ENCODE data around the gene MMAB.

The MMAB gene

GRCh38 chr12:109557805-109558204, 15.5 kb downstream of the MMAB start:
- no peak for DNase-seq

- no peak for DNase-seq
Observed at GRCh38 chr12:109557200-109557599, 16.1 kb downstream of the MMAB start.

GRCh38 chr12:109555431-109556315, 17.6 kb downstream of the MMAB start:
- no peak for DNase-seq

GRCh38 chr12:109554761-109555160, 18.5 kb downstream of the MMAB start:
- DNase-seq = no peak

- DNase-seq = no peak
Observed at GRCh38 chr12:109553906-109554500, 19.3 kb downstream of the MMAB start.

- DNase-seq = no peak
Observed at GRCh38 chr12:109553483-109553882, 19.8 kb downstream of the MMAB start.

- DNase-seq = no peak
Observed at GRCh38 chr12:109552971-109553370, 20.3 kb downstream of the MMAB start.

GRCh38 chr12:109551108-109551507, 22.2 kb downstream of the MMAB start:
- DNase-seq = no peak

GRCh38 chr12:109550281-109550680, 23.0 kb downstream of the MMAB start:
- DNase-seq = no peak

GRCh38 chr12:109549613-109550270, 23.6 kb downstream of the MMAB start:
- no peak for DNase-seq

- DNase-seq = no peak
Observed at GRCh38 chr12:109548258-109548657, 25.0 kb downstream of the MMAB start.

- DNase-seq = no peak
Observed at GRCh38 chr12:109547286-109547685, 26.0 kb downstream of the MMAB start.

GRCh38 chr12:109545826-109546225, 27.5 kb downstream of the MMAB start:
- no peak for DNase-seq

GRCh38 chr12:109544955-109545531, 28.3 kb downstream of the MMAB start:
- peak; percentile 35 for DNase-seq

- DNase-seq = no peak
Observed at GRCh38 chr12:109542876-109543275, 30.4 kb downstream of the MMAB start.

- DNase-seq = no peak
Observed at GRCh38 chr12:109542014-109542413, 31.3 kb downstream of the MMAB start.

GRCh38 chr12:109541413-109541726, 31.9 kb downstream of the MMAB start:
- DNase-seq = no peak

- no peak for DNase-seq
Observed at GRCh38 chr12:109540526-109541412, 32.5 kb downstream of the MMAB start.

- DNase-seq = no peak
Observed at GRCh38 chr12:109539508-109539907, 33.8 kb downstream of the MMAB start.

- no peak for DNase-seq
Observed at GRCh38 chr12:109538191-109538863, 35.0 kb downstream of the MMAB start.

- no peak for DNase-seq
Observed at GRCh38 chr12:109537136-109537535, 36.2 kb downstream of the MMAB start.

- no peak for DNase-seq
Observed at GRCh38 chr12:109535863-109536250, 37.4 kb downstream of the MMAB start.
